Kidney (tissue), 14 donors: ENCODE data around the gene MPO. TPM values are rescaled to one million over a fixed set of nuclear protein-coding genes. Genes with fewer than 3 reads are reported as not detected.

ENCODE experiments used
- DNase-seq, 5 donors: peaks; one replicate each; pipeline ENCODE4 v3.0.0-alpha.2; 2013 to 2020
- FAIRE-seq: peaks from 2 replicates; lab custom pipeline; 2012; peaks lifted over from hg19 to GRCh38; lab: Jason Lieb, UNC
- H3K27ac ChIP-seq, 2 donors: one replicate each; pipeline ENCODE4 v1.7.0; 2013; ENCODE audit warnings: low read depth in 2 of 2, low read length in 2 of 2, inconsistent platforms in 1 of 2
- H3K27me3 ChIP-seq: one replicate; pipeline ENCODE4 v1.7.1; 2013; ENCODE audit warnings: low read length, inconsistent platforms; ENCODE audit not compliant: control insufficient read depth, insufficient read depth
- H3K36me3 ChIP-seq, 3 donors: one replicate each; pipeline versions ENCODE4 v1.7.0 to v1.7.1; 2013; ENCODE audit warnings: low read length in 3 of 3, control low read depth in 1 of 3, inconsistent platforms in 1 of 3; ENCODE audit not compliant: insufficient read depth in 3 of 3, control insufficient read depth in 2 of 3
- H3K4me1 ChIP-seq, 3 donors: one replicate each; pipeline versions ENCODE4 v1.7.0 to v1.7.1; 2013; ENCODE audit warnings: low read length in 3 of 3, inconsistent platforms in 1 of 3, low read depth in 1 of 3; ENCODE audit not compliant: control insufficient read depth in 2 of 3, insufficient read depth in 2 of 3
- H3K4me3 ChIP-seq, 3 donors: one replicate each; pipeline versions ENCODE4 v1.7.0 to v1.8.1; 2013; ENCODE audit warnings: low read length in 3 of 3, control low read depth in 1 of 3, inconsistent platforms in 1 of 3
- H3K9ac ChIP-seq, 3 donors: one replicate each; pipeline versions ENCODE4 v1.7.0 to v1.7.1; 2013; ENCODE audit warnings: low read length in 3 of 3, control low read depth in 1 of 3, inconsistent platforms in 1 of 3
- H3K9me3 ChIP-seq, 3 donors: one replicate each; pipeline versions ENCODE4 v1.7.0 to v1.7.1; 2013; ENCODE audit warnings: low read length in 3 of 3, control low read depth in 1 of 3, inconsistent platforms in 1 of 3; ENCODE audit not compliant: control insufficient read depth in 2 of 3, insufficient read depth in 1 of 3
- CTCF ChIP-seq: IDR thresholded peaks from 3 replicates; pipeline ENCODE4 v1.5.1; 2012; ENCODE audit warnings: mild to moderate bottlenecking, moderate library complexity, borderline replicate concordance; ENCODE audit not compliant: insufficient read depth; ENCODE audit errors: extremely low read depth
- intact Hi-C: fragments of 100-400 bp; cut with DNase I; formaldehyde crosslinking; loops from one replicate; pipeline ENCODE4 v1.11.1; 2022
- polyA plus RNA-seq: library from polyadenylated mRNA; stranded (reverse); fragments of 350-450 nt; fragmentation: Illumina TruSeq; extraction: RNeasy Lipid Tissue Mini Kit (QIAGEN cat#74804); gene quantifications from one replicate; pipeline ENCODE4 v1.2.3, GENCODE V29; 2014; ENCODE audit warnings: low read depth, low replicate concordance; ENCODE audit not compliant: insufficient read depth
- total RNA-seq: library from RNA; stranded (reverse); fragmentation: NEBNext Ultra II Directional; extraction: Animal tissue kit (Norgen Biotek cat#: 25700); gene quantifications from one replicate; pipeline ENCODE4 v1.2.1, GENCODE V29; 2021
- donor health status: control.
- donor health status: control.
- donor health status: control.
- donor health status: control.
- donor health status: control.
- donor health status: DM: yes; HTN: yes; CAD: no.
- donor health status: Normal renal cell carcinoma (clear cell type).

MPO gene
- total and polyA plus RNA-seq, 2 donors from 2014 or later = 0.47 TPM; not detected in 1

- intact Hi-C loops = no loop called here
- no peaks in the 10 kb centered on the region for H3K27me3 ChIP-seq
- peaks cover 0 to 9% (median 0%) of the 10 kb centered on the region in 3 donors for H3K4me1 ChIP-seq
- peak overlapping the region; percentile 58 to 74 (median 70) for H3K4me3 ChIP-seq
- H3K27ac ChIP-seq = no peak overlapping the region
- no peak for TF ChIP-seq CTCF
- no peak for FAIRE-seq
- H3K36me3 ChIP-seq = peaks cover 0 to 4% (median 3%) of the 10 kb centered on the region in 3 donors
- H3K9me3 ChIP-seq = no peaks in the 10 kb centered on the region
- H3K9ac ChIP-seq = peak overlapping the region in 2 of 3 donors; percentile 79 to 88
- no peak for DNase-seq
These were observed 43.3 kb upstream of the MPO start for GRCh38 chr17:58324056-58324408.

DNA sequence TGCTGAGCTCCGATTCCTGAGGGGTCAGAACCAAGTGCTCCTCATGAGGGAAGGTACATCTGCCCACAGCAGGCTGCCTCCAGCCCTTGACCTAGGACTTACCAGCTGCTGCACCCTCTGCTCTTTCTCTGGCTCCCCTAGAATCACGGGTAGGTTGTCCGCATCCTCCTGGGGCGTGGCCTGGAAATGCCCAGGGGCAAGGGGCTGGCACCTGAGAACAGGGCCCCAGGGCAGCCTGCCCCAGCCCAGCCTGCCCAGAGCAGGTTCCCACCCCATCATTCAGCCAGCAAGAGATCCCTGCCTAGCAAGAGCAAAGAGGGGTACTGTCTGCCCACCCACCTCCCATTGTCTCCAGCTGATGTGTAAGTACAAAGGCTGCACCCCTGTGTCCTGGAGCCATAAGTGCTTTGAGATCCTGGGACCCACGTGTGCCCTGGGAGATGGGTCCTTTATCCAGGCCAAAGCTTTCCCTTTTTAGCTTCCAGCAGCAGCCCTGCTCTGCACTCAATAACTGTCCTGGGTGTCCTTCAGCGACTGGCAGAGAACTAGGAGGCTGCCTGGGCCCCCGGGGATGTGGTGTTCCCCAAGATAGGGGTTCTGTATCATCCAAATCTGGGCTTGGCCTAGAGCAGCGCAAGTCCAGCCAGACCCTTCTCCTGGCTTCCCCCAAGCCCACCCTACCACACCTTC lies 42.8 kb upstream of the MPO start:
- Histone ChIP-seq H3K4me1 (peaks cover 0 to 9% (median 0%) of the 10 kb centered on the region in 3 donors), H3K9ac (peak overlapping the region in 2 of 3 donors; percentile 79 to 88), H3K9me3 (no peaks in the 10 kb centered on the region), H3K36me3 (peaks cover 0 to 4% (median 3%) of the 10 kb centered on the region in 3 donors), H3K27ac (no peak overlapping the region), H3K4me3 (peak overlapping the region; percentile 58 to 74 (median 70)), H3K27me3 (no peaks in the 10 kb centered on the region)
- intact Hi-C loops = no loop called here
- DNase-seq (peak in 1 of 5 donors; percentile 66), FAIRE-seq (no peak)
- TF ChIP-seq CTCF = no peak

- TF ChIP-seq CTCF = no peak
- peaks cover 0 to 4% (median 3%) of the 10 kb centered on the region in 3 donors for H3K36me3 ChIP-seq
- no peak overlapping the region for H3K27ac ChIP-seq
- H3K27me3 ChIP-seq = no peaks in the 10 kb centered on the region
- peaks cover 0 to 9% (median 0%) of the 10 kb centered on the region in 3 donors for H3K4me1 ChIP-seq
- FAIRE-seq (no peak), DNase-seq (peak in 1 of 5 donors; percentile 61)
- intact Hi-C loops = no loop called here
- no peak overlapping the region for H3K9ac ChIP-seq
- H3K4me3 ChIP-seq = no peak overlapping the region
- no peaks in the 10 kb centered on the region for H3K9me3 ChIP-seq
These were observed 41.9 kb upstream of the MPO start for GRCh38 chr17:58322581-58323185.
